ENCODE data around the gene CDK4.

DNA sequence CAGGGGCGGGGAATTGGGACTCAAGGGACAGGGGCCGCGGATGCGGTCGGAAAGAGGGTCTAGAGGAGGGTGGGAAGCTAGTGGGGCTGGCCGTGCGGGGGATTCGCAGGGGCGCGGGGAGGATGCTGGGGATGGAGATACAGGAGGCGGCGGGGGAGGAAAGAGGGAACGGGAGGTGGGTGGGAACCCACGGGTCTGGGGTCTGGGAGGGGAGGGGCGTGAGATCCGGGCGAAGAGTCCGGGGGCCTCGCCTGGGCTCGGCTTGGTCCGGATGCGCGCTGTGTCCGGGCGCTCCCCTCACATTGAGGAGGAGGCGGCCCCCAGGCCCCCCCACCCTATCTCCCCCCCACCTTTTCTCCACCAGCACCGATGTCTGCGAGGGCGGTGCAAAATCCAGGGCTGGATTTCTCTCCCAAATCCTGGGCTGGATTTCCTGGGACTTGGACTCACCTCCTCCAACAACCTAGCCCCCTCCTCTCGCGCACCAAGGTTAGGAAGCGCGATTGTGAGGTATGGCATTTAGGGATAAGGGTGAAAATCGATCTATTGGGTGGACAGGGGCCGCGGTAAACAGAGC lies 13.4 kb downstream of the CDK4 start, which contains the start of gene AGAP2:
- TF ChIP-seq CTCF (conservative IDR thresholded peaks at IDR 0.05) (no peak), EZH2 (IDR thresholded peaks at IDR 0.05; ENCODE audit: low read depth) (no peak)

All from PC-9 (cell line).